H1 (cell line): ENCODE measurements around the gene NBEA. TPM values are rescaled to one million over a fixed set of nuclear protein-coding genes. Genes with fewer than 3 reads are reported as not detected.

Experiments used
- BCL11A ChIP-seq, 2 experiments: IDR thresholded peaks; one replicate each; pipeline ENCODE4 v1.6.1; 2011; ENCODE audit warnings: low read depth in 2 of 2, low read length in 2 of 2, mild to moderate bottlenecking in 2 of 2
- CHD1 ChIP-seq: IDR thresholded peaks from 2 replicates; pipeline ENCODE4 v1.6.1; 2012; ENCODE audit warnings: low read depth, low read length, improper control_type of control experiment
- GABPA ChIP-seq: IDR thresholded peaks from 2 replicates; pipeline ENCODE4 v1.6.1; 2011; ENCODE audit warnings: mild to moderate bottlenecking, low read length, moderate library complexity, borderline replicate concordance; ENCODE audit not compliant: insufficient read depth
- JUN ChIP-seq: IDR thresholded peaks from 2 replicates; pipeline ENCODE4 v1.6.1; 2011; ENCODE audit warnings: low read depth, mild to moderate bottlenecking, improper control_type of control experiment, low read length
- RNF2 ChIP-seq: fragments of 200-900, 300-1000 bp; sonication (generic); IDR thresholded peaks from 2 replicates; pipeline ENCODE4 v1.7.1; 2016; ENCODE audit warnings: borderline replicate concordance, low read depth, mild to moderate bottlenecking, antibody characterized with exemption, low read length; ENCODE audit not compliant: poor library complexity, severe bottlenecking; ENCODE audit errors: missing control alignments
- SUZ12 ChIP-seq: fragments of 200-600 bp; sonication (generic); IDR thresholded peaks from 2 replicates; pipeline ENCODE4 v1.6.1; 2012; ENCODE audit warnings: mild to moderate bottlenecking, inconsistent platforms, low read length, moderate library complexity, mixed read lengths
- TAF1 ChIP-seq: IDR thresholded peaks from 2 replicates; pipeline ENCODE4 v1.6.1; 2011; ENCODE audit warnings: mild to moderate bottlenecking, low read depth, low read length
- polyA plus RNA-seq, 7 experiments: library from polyadenylated mRNA; depleted of rRNA in 3 of 7; stranded (reverse) in 5 of 7; unstranded in 2 of 7; fragments of >200 nt in 5 of 7; fragments of 200-250 nt in 2 of 7; gene quantifications; 1 replicate in 5 of 7; 2 replicates in 1 of 7; 4 replicates in 1 of 7; pipeline versions ENCODE4 v1.2.1 to v1.2.3, GENCODE V29; 2011 to 2013; ENCODE audit warnings: missing spikeins in 2 of 7, mixed read lengths in 2 of 7
- total RNA-seq: library from RNA; stranded (reverse); fragmentation: NEBNext Ultra II Directional; extraction: Animal tissue kit (Norgen Biotek cat#: 25700); gene quantifications from 2 replicates; pipeline ENCODE4 v1.2.1, GENCODE V29; 2021
- TF ChIP-seq, protein P1 (sequence below), 3 experiments: IDR thresholded peaks; 1 replicate in 2 of 3; 2 replicates in 1 of 3; pipeline versions ENCODE4 v1.5.1 to v1.6.1; 2011; ENCODE audit warnings: low read length in 3 of 3, mild to moderate bottlenecking in 3 of 3, inconsistent platforms in 2 of 3, low read depth in 1 of 3, moderate library complexity in 1 of 3; ENCODE audit not compliant: insufficient read depth in 1 of 3; ENCODE audit errors: control extremely low read depth in 1 of 3
- TF ChIP-seq, protein P2 (sequence below): IDR thresholded peaks from 2 replicates; pipeline ENCODE4 v1.6.1; 2011; ENCODE audit warnings: low read depth, mild to moderate bottlenecking, low read length; ENCODE audit not compliant: insufficient read depth
- TF ChIP-seq, protein P3 (sequence below): IDR thresholded peaks from 2 replicates; pipeline ENCODE4 v1.6.1; 2012; ENCODE audit warnings: low read length, inconsistent platforms

Gene NBEA
- total and polyA plus RNA-seq, 2 of the 8 experiments (the other 6 are each of a cell fraction or from before 2014, with no cell fraction given), result 14.2 to 21.5 TPM

DNA sequence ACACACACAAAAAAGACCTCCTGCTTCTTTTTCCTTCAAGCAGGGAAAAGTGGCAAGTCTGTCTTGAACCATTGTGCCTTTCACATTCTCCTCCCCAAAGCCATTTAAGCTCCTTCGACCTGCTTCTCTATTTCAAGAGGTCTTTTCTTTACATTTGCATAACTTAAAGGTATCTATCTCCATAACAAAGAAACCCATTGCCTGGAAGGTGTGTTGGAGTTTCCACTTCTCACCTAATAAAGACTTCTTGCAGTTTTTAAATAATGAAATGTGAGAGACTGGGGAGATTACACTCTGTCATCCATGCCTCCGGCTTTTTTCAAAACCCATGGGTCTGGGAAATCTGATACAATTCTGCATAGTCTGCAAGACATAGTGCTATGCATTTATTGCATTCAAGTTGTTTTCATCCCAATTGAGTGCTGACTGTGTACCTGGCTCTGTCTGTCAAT is 41.8 kb upstream of the NBEA start (continued):
- TF ChIP-seq, protein P1, sequence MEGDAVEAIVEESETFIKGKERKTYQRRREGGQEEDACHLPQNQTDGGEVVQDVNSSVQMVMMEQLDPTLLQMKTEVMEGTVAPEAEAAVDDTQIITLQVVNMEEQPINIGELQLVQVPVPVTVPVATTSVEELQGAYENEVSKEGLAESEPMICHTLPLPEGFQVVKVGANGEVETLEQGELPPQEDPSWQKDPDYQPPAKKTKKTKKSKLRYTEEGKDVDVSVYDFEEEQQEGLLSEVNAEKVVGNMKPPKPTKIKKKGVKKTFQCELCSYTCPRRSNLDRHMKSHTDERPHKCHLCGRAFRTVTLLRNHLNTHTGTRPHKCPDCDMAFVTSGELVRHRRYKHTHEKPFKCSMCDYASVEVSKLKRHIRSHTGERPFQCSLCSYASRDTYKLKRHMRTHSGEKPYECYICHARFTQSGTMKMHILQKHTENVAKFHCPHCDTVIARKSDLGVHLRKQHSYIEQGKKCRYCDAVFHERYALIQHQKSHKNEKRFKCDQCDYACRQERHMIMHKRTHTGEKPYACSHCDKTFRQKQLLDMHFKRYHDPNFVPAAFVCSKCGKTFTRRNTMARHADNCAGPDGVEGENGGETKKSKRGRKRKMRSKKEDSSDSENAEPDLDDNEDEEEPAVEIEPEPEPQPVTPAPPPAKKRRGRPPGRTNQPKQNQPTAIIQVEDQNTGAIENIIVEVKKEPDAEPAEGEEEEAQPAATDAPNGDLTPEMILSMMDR (IDR thresholded peaks at IDR 0.05; ENCODE audit: control extremely low read depth in 1 of 3, insufficient read depth in 1 of 3, low read depth in 1 of 3, low read length in 3 of 3), result no peak
- no peak for TF ChIP-seq SUZ12
- TF ChIP-seq JUN, result no peak
- TF ChIP-seq GABPA, result no peak
- no peak for TF ChIP-seq RNF2
- TF ChIP-seq, protein P2, sequence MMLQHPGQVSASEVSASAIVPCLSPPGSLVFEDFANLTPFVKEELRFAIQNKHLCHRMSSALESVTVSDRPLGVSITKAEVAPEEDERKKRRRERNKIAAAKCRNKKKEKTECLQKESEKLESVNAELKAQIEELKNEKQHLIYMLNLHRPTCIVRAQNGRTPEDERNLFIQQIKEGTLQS, result no peak
- peak in 1 of 2 experiments; percentile 4 for TF ChIP-seq BCL11A (IDR thresholded peaks at IDR 0.05; ENCODE audit: low read depth in 2 of 2, low read length in 2 of 2)
- TF ChIP-seq, protein P3, sequence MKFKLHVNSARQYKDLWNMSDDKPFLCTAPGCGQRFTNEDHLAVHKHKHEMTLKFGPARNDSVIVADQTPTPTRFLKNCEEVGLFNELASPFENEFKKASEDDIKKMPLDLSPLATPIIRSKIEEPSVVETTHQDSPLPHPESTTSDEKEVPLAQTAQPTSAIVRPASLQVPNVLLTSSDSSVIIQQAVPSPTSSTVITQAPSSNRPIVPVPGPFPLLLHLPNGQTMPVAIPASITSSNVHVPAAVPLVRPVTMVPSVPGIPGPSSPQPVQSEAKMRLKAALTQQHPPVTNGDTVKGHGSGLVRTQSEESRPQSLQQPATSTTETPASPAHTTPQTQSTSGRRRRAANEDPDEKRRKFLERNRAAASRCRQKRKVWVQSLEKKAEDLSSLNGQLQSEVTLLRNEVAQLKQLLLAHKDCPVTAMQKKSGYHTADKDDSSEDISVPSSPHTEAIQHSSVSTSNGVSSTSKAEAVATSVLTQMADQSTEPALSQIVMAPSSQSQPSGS, result peak; percentile 50; the same call in 1 of the 2 replicates
- 0 out of 2 replicates have a peak, but pooled peaks have one; percentile 29 for TF ChIP-seq TAF1
- TF ChIP-seq CHD1, result no peak
